ENCODE measurements around the gene TEX50. TPM values are rescaled to one million over a fixed set of nuclear protein-coding genes. Genes with fewer than 3 reads are reported as not detected.
"Not testable (repeated sequence)": the region's sequence is repeated elsewhere in the genome, so short reads cannot be mapped to it uniquely, and the experiment has no call there.

Gene TEX50
- total RNA-seq, 1 experiment from 2014 or later, result not detected

GRCh38 chr1:173603056-173603591 lies 32.0 kb upstream of the TEX50 start, which contains the start of gene SLC9C2:
SLC9C2 (minus strand) TSS chr1:173603072; CDS start chr1:173601776, 1,296 bp downstream.
- H3K27ac Mint-ChIP-seq (ENCODE audit: unreplicated experiment), result peak within 1 kb of the TSS; percentile 0
- no TSS peak for BruUV-seq (replicated peaks)
- TF ChIP-seq CTCF (IDR thresholded peaks at IDR 0.05; ENCODE audit: unreplicated experiment), result no peak
- no peaks in the 10 kb centered on the region for H3K36me3 Mint-ChIP-seq (ENCODE audit: insufficient read depth, unreplicated experiment)
- CTCF ChIA-PET, result interaction anchor here (0.7 kb wide), 1 partner anchor 92 kb away, joined by 3 read pairs; no protein-coding TSS in a partner anchor
- no peaks in the 10 kb centered on the region for H3K27me3 Mint-ChIP-seq (ENCODE audit: unreplicated experiment)
- intact Hi-C loops (cut with micrococcal nuclease; ENCODE audit: unreplicated experiment), result no loop called here
- peak within 1 kb of the TSS; percentile 7 for H3K4me3 Mint-ChIP-seq (ENCODE audit: low read depth, unreplicated experiment)
- no peaks in the 10 kb centered on the region for H3K9me3 Mint-ChIP-seq (ENCODE audit: low read depth, unreplicated experiment)
- peak; percentile 15 for DNase-seq
- no peaks in the 10 kb centered on the region for H3K4me1 Mint-ChIP-seq (ENCODE audit: low read depth, unreplicated experiment)

GRCh38 chr1:173608503-173609216 lies 26.5 kb upstream of the TEX50 start:
- Mint-ChIP-seq H3K9me3 (ENCODE audit: low read depth, unreplicated experiment) (peaks cover 2% of the 10 kb centered on the region), H3K4me1 (ENCODE audit: low read depth, unreplicated experiment) (no peaks in the 10 kb centered on the region), H3K4me3 (ENCODE audit: low read depth, unreplicated experiment) (no peak overlapping the region), H3K27ac (ENCODE audit: unreplicated experiment) (no peak overlapping the region), H3K36me3 (ENCODE audit: insufficient read depth, unreplicated experiment) (no peaks in the 10 kb centered on the region), H3K27me3 (ENCODE audit: unreplicated experiment) (no peaks in the 10 kb centered on the region)
- TF ChIP-seq CTCF (IDR thresholded peaks at IDR 0.05; ENCODE audit: unreplicated experiment), result no peak
- intact Hi-C loops (cut with micrococcal nuclease; ENCODE audit: unreplicated experiment), result no loop called here
- BruUV-seq (replicated peaks), result no TSS peak
- no peak for DNase-seq
- CTCF ChIA-PET, result interaction anchor here (0.6 kb wide), 1 partner anchor 416 kb away, joined by 3 read pairs; no protein-coding TSS in a partner anchor

GRCh38 chr1:173613086-173613485 lies 22.1 kb upstream of the TEX50 start:
- CTCF ChIA-PET, result not testable (repeated sequence)

GRCh38 chr1:173616859-173617258 lies 18.3 kb upstream of the TEX50 start:
- H3K4me3 Mint-ChIP-seq (ENCODE audit: low read depth, unreplicated experiment), result no peak overlapping the region
- H3K27me3 Mint-ChIP-seq (ENCODE audit: unreplicated experiment), result peaks cover 12% of the 10 kb centered on the region
- H3K27ac Mint-ChIP-seq (ENCODE audit: unreplicated experiment), result no peak overlapping the region
- BruUV-seq (replicated peaks), result no TSS peak
- no peaks in the 10 kb centered on the region for H3K4me1 Mint-ChIP-seq (ENCODE audit: low read depth, unreplicated experiment)
- H3K9me3 Mint-ChIP-seq (ENCODE audit: low read depth, unreplicated experiment), result peaks cover 6% of the 10 kb centered on the region
- intact Hi-C loops (cut with micrococcal nuclease; ENCODE audit: unreplicated experiment), result no loop called here
- no peak for TF ChIP-seq CTCF (IDR thresholded peaks at IDR 0.05; ENCODE audit: unreplicated experiment)
- DNase-seq, result no peak
- CTCF ChIA-PET, result no interaction called here
- no peaks in the 10 kb centered on the region for H3K36me3 Mint-ChIP-seq (ENCODE audit: insufficient read depth, unreplicated experiment)

More at GRCh38 chr1:173613086-173613485, 22.1 kb upstream of the TEX50 start:
- H3K4me1 Mint-ChIP-seq (ENCODE audit: low read depth, unreplicated experiment); H3K9me3 Mint-ChIP-seq (ENCODE audit: low read depth, unreplicated experiment); H3K27ac Mint-ChIP-seq (ENCODE audit: unreplicated experiment); H3K4me3 Mint-ChIP-seq (ENCODE audit: low read depth, unreplicated experiment); BruUV-seq (replicated peaks); H3K27me3 Mint-ChIP-seq (ENCODE audit: unreplicated experiment); intact Hi-C loops (cut with micrococcal nuclease; ENCODE audit: unreplicated experiment); DNase-seq; H3K36me3 Mint-ChIP-seq (ENCODE audit: insufficient read depth, unreplicated experiment): not testable (repeated sequence)

GRCh38 chr1:173627269-173627668 lies 7.9 kb upstream of the TEX50 start:
- H3K9me3 Mint-ChIP-seq (ENCODE audit: low read depth, unreplicated experiment), result peaks cover 2% of the 10 kb centered on the region
- no peak for TF ChIP-seq CTCF (IDR thresholded peaks at IDR 0.05; ENCODE audit: unreplicated experiment)
- H3K4me3 Mint-ChIP-seq (ENCODE audit: low read depth, unreplicated experiment), result no peak overlapping the region
- BruUV-seq (replicated peaks), result no TSS peak
- CTCF ChIA-PET, result interaction anchor here (0.5 to 0.6 kb wide), 2 partner anchors 120 to 215 kb away, joined by 4 read pairs; no protein-coding TSS in a partner anchor
- DNase-seq, result no peak
- no peak overlapping the region for H3K27ac Mint-ChIP-seq (ENCODE audit: unreplicated experiment)
- no peaks in the 10 kb centered on the region for H3K36me3 Mint-ChIP-seq (ENCODE audit: insufficient read depth, unreplicated experiment)
- no peaks in the 10 kb centered on the region for H3K27me3 Mint-ChIP-seq (ENCODE audit: unreplicated experiment)
- H3K4me1 Mint-ChIP-seq (ENCODE audit: low read depth, unreplicated experiment), result no peaks in the 10 kb centered on the region
- intact Hi-C loops (cut with micrococcal nuclease; ENCODE audit: unreplicated experiment), result no loop called here
